Lower leg skin (tissue), 4 donors: ENCODE results near the gene ARHGEF4. TPM values are rescaled to one million over a fixed set of nuclear protein-coding genes. Genes with fewer than 3 reads are reported as not detected.

Experiments
- DNase-seq, 2 donors: peaks; one replicate each; pipeline ENCODE4 v3.0.0-alpha.2; 2019; ENCODE audit warnings: low spot score in 2 of 2
- H3K4me3 ChIP-seq: fragments of 200-600 bp; sonication (generic); 2 replicates; pipeline ENCODE4 v1.5.1; 2017; ENCODE audit warnings: mild to moderate bottlenecking, low read depth; ENCODE audit not compliant: poor library complexity, severe bottlenecking
- CTCF ChIP-seq, 3 donors: fragments of 450-650 bp; IDR thresholded peaks; one replicate each; pipeline ENCODE4 v1.5.1; 2016; ENCODE audit warnings: antibody characterized with exemption in 3 of 3, mild to moderate bottlenecking in 3 of 3, moderate library complexity in 2 of 3
- POLR2A ChIP-seq, 2 donors: fragments of 450-650 bp; IDR thresholded peaks; one replicate each; pipeline ENCODE4 v1.6.1; 2016 to 2017; ENCODE audit warnings: antibody characterized with exemption in 2 of 2, mild to moderate bottlenecking in 1 of 2, moderate library complexity in 1 of 2
- WGBS, 2 donors: methylation state at CpG; one replicate each; pipeline ENCODE4 v1.1.5; 2018; 5-methylcytosine and 5-hydroxymethylcytosine counted together
- intact Hi-C: fragments of 100-400 bp; cut with DNase I; formaldehyde crosslinking; loops from one replicate; pipeline ENCODE4 v1.15.0; 2023; ENCODE audit warnings: low total_unique reads
- total RNA-seq, 4 donors: library from RNA; depleted of rRNA; stranded (reverse); fragments of >200 nt; gene quantifications; one replicate each; pipeline ENCODE4 v1.1.0, GENCODE V29; 2016

Gene ARHGEF4
- total RNA-seq, 4 donors from 2014 or later: 106 to 220 (median 120) TPM

GRCh38 chr2:130869441-130870160 is 32.9 kb downstream of the ARHGEF4 start:
- no peak for DNase-seq
- WGBS, 2 donors: 73 to 83% methylated on average over 18 of the region's 18 CpGs
- H3K4me3 ChIP-seq: no peak overlapping the region
- intact Hi-C loops: no loop called here
- TF ChIP-seq POLR2A (IDR thresholded peaks at IDR 0.05) (no peak), CTCF (IDR thresholded peaks at IDR 0.05) (no peak)

GRCh38 chr2:130870161-130870485 is 33.4 kb downstream of the ARHGEF4 start:
- no peak for TF ChIP-seq CTCF (IDR thresholded peaks at IDR 0.05)
- no peak for TF ChIP-seq POLR2A (IDR thresholded peaks at IDR 0.05)
- 81 to 85% methylated on average over 5 of the region's 5 CpGs for WGBS, 2 donors
- H3K4me3 ChIP-seq: no peak overlapping the region
- intact Hi-C loops: no loop called here
- no peak for DNase-seq

- TF ChIP-seq POLR2A (IDR thresholded peaks at IDR 0.05): no peak
- no peak for TF ChIP-seq CTCF (IDR thresholded peaks at IDR 0.05)
- DNase-seq: peak in 1 of 2 donors; percentile 69
- intact Hi-C loops: no loop called here
- H3K4me3 ChIP-seq: no peak overlapping the region
- 76 to 77% methylated on average over 7 of the region's 7 CpGs for WGBS, 2 donors
Observed at GRCh38 chr2:130870779-130871178, 34.1 kb downstream of the ARHGEF4 start.

GRCh38 chr2:130871843-130872740 is 35.4 kb downstream of the ARHGEF4 start:
- 84 to 86% methylated on average over 20 of the region's 20 CpGs for WGBS, 2 donors
- no peak overlapping the region for H3K4me3 ChIP-seq
- TF ChIP-seq POLR2A (IDR thresholded peaks at IDR 0.05) (no peak), CTCF (IDR thresholded peaks at IDR 0.05) (no peak)
- DNase-seq: peak in 1 of 2 donors; percentile 72
- intact Hi-C loops: no loop called here

GRCh38 chr2:130872741-130873125 is 36.0 kb downstream of the ARHGEF4 start:
- DNase-seq: peak in 1 of 2 donors; percentile 52
- TF ChIP-seq CTCF (IDR thresholded peaks at IDR 0.05) (no peak), POLR2A (IDR thresholded peaks at IDR 0.05) (no peak)
- no peak overlapping the region for H3K4me3 ChIP-seq
- 72 to 74% methylated on average over 6 of the region's 6 CpGs for WGBS, 2 donors
- intact Hi-C loops: no loop called here
